Measurements from ENCODE around the gene PSMA8. TPM values are rescaled to one million over a fixed set of nuclear protein-coding genes. Genes with fewer than 3 reads are reported as not detected.
"Not testable (repeated sequence)": the region's sequence is repeated elsewhere in the genome, so short reads cannot be mapped to it uniquely, and the experiment has no call there.

The PSMA8 gene
- polyA plus RNA-seq, 2 of the 4 experiments (the other 2 are of a cell fraction) = not detected

- ChIA-PET CTCF (no interaction called here), POLR2A (no interaction called here)
- FAIRE-seq (no peak), ATAC-seq (no peak), DNase-seq (ENCODE audit: low read depth in 1 of 2, low spot score in 1 of 2) (no peak)
- H3K4me1 ChIP-seq = no peaks in the 10 kb centered on the region
- WGBS (ENCODE audit: missing lambda C conversion rate) = 7% methylated on average over 1 of the region's 1 CpG
- no peak overlapping the region for H3K27ac ChIP-seq
- TF ChIP-seq EHF (CRISPR knock-in tag; IDR thresholded peaks at IDR 0.05) (no peak), RARB (CRISPR knock-in tag; IDR thresholded peaks at IDR 0.05) (no peak), MYC (IDR thresholded peaks at IDR 0.05; ENCODE audit: borderline replicate concordance, low read length) (no peak), ZC3H11A (IDR thresholded peaks at IDR 0.05) (no peak), HMGXB4 (CRISPR knock-in tag; IDR thresholded peaks at IDR 0.05; ENCODE audit: borderline replicate concordance) (no peak), CBX8 (IDR thresholded peaks at IDR 0.05) (no peak), MAFK (IDR thresholded peaks at IDR 0.05; ENCODE audit: partially characterized antibody) (no peak), EP300 (IDR thresholded peaks at IDR 0.05) (no peak), ZSCAN20 (CRISPR knock-in tag; IDR thresholded peaks at IDR 0.05) (no peak)
- TF ChIP-seq, protein P1, sequence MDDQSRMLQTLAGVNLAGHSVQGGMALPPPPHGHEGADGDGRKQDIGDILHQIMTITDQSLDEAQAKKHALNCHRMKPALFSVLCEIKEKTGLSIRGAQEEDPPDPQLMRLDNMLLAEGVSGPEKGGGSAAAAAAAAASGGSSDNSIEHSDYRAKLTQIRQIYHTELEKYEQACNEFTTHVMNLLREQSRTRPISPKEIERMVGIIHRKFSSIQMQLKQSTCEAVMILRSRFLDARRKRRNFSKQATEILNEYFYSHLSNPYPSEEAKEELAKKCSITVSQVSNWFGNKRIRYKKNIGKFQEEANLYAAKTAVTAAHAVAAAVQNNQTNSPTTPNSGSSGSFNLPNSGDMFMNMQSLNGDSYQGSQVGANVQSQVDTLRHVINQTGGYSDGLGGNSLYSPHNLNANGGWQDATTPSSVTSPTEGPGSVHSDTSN (IDR thresholded peaks at IDR 0.05) = no peak
- TF ChIP-seq, protein P2, sequence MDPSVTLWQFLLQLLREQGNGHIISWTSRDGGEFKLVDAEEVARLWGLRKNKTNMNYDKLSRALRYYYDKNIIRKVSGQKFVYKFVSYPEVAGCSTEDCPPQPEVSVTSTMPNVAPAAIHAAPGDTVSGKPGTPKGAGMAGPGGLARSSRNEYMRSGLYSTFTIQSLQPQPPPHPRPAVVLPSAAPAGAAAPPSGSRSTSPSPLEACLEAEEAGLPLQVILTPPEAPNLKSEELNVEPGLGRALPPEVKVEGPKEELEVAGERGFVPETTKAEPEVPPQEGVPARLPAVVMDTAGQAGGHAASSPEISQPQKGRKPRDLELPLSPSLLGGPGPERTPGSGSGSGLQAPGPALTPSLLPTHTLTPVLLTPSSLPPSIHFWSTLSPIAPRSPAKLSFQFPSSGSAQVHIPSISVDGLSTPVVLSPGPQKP (IDR thresholded peaks at IDR 0.05; ENCODE audit: low read depth, low read length) = no peak
- H3K4me2 ChIP-seq = no peak overlapping the region
- H3K4me3 ChIP-seq = no peak overlapping the region
- no peaks in the 10 kb centered on the region for H3K9me3 ChIP-seq
Measured at GRCh38 chr18:26121476-26121875, 12.2 kb upstream of the PSMA8 start.

GRCh38 chr18:26121994-26122393, 11.7 kb upstream of the PSMA8 start:
- POLR2A ChIA-PET; H3K4me2 ChIP-seq; CTCF ChIA-PET; H3K27ac ChIP-seq; H3K4me1 ChIP-seq; FAIRE-seq; H3K9me3 ChIP-seq; ATAC-seq; H3K4me3 ChIP-seq; DNase-seq (ENCODE audit: low read depth in 1 of 2, low spot score in 1 of 2): not testable (repeated sequence)
- WGBS (ENCODE audit: missing lambda C conversion rate) = 43% methylated on average over 2 of the region's 2 CpGs

- ATAC-seq (no peak), DNase-seq (ENCODE audit: low read depth in 1 of 2, low spot score in 1 of 2) (no peak), FAIRE-seq (no peak)
- ChIA-PET CTCF (no interaction called here), POLR2A (no interaction called here)
- H3K27ac ChIP-seq = no peak overlapping the region
- no peak overlapping the region for H3K4me3 ChIP-seq
- no peaks in the 10 kb centered on the region for H3K4me1 ChIP-seq
- H3K4me2 ChIP-seq = no peak overlapping the region
- 52% methylated on average over 5 of the region's 5 CpGs for WGBS (ENCODE audit: missing lambda C conversion rate)
- no peaks in the 10 kb centered on the region for H3K9me3 ChIP-seq
- TF ChIP-seq RNF2 (IDR thresholded peaks at IDR 0.05; ENCODE audit: borderline replicate concordance, low read depth) (no peak), POLR2AphosphoS2 (conservative IDR thresholded peaks at IDR 0.05; ENCODE audit: low read length) (no peak), HOXB5 (CRISPR knock-in tag; IDR thresholded peaks at IDR 0.05) (no peak), NPAS2 (CRISPR knock-in tag; IDR thresholded peaks at IDR 0.05; ENCODE audit: borderline replicate concordance) (no peak)
Measured at GRCh38 chr18:26127786-26128185, 5.9 kb upstream of the PSMA8 start.

DNA sequence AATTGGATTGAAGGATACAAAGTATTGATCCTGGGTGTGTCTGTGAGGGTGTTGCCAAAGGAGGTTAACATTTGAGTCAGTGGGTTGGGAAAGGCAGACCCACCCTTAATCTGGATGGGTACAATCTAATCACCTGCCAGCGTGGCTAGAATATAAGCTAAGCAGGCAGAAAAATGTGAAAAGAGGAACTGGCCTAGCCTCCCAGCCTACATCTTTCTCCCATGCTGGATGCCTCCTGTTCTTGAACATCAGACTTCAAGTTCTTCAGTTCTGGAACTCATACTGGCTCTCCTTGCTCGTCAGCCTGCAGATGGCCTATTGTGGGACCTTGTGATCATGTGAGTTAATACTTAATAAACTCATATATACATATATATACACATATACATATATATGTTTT, 5.5 kb upstream of the PSMA8 start:
- ATAC-seq; H3K27ac ChIP-seq; H3K4me3 ChIP-seq; FAIRE-seq; DNase-seq (ENCODE audit: low read depth in 1 of 2, low spot score in 1 of 2); H3K9me3 ChIP-seq; H3K4me1 ChIP-seq; H3K4me2 ChIP-seq; CTCF ChIA-PET; POLR2A ChIA-PET: not testable (repeated sequence)
- WGBS (ENCODE audit: missing lambda C conversion rate) = 26% methylated on average over 2 of the region's 2 CpGs

All from A549 (cell line).